Activated CD8-positive, alpha-beta memory T cell treated with anti-CD3 and anti-CD28 coated beads for 48 hours (primary cell): ENCODE measurements around the gene LUZP2.

Experiments
- DNase-seq, 3 experiments: peaks; one replicate each; pipeline ENCODE4 v3.0.0-alpha.2; 2020; ENCODE audit warnings: low read depth in 2 of 3, low spot score in 2 of 3

LUZP2 gene

GRCh38 chr11:24708616-24709015, 211.8 kb downstream of the LUZP2 start:
- DNase-seq, result no peak

GRCh38 chr11:24709928-24710565, 213.2 kb downstream of the LUZP2 start:
- DNase-seq, result no peak

- DNase-seq, result no peak
Measured at GRCh38 chr11:24714601-24715000, 217.7 kb downstream of the LUZP2 start.

- no peak for DNase-seq
Measured at GRCh38 chr11:24716403-24716802, 219.6 kb downstream of the LUZP2 start.

- no peak for DNase-seq
Measured at GRCh38 chr11:24723231-24723630, 226.4 kb downstream of the LUZP2 start.

- DNase-seq, result no peak
Measured at GRCh38 chr11:24731554-24731953, 234.7 kb downstream of the LUZP2 start.

- no peak for DNase-seq
Measured at GRCh38 chr11:24734742-24735237, 237.9 kb downstream of the LUZP2 start.

GRCh38 chr11:24738972-24739371, 242.1 kb downstream of the LUZP2 start:
- no peak for DNase-seq

- no peak for DNase-seq
Measured at GRCh38 chr11:24739637-24740036, 242.8 kb downstream of the LUZP2 start.

- no peak for DNase-seq
Measured at GRCh38 chr11:24747275-24748251, 250.7 kb downstream of the LUZP2 start.

GRCh38 chr11:24748261-24748660, 251.4 kb downstream of the LUZP2 start:
- DNase-seq, result no peak

- DNase-seq, result no peak
Measured at GRCh38 chr11:24754406-24754805, 257.6 kb downstream of the LUZP2 start.

GRCh38 chr11:24755260-24755839, 258.5 kb downstream of the LUZP2 start:
- DNase-seq, result no peak

- DNase-seq, result no peak
Measured at GRCh38 chr11:24759742-24760141, 262.9 kb downstream of the LUZP2 start.

GRCh38 chr11:24760681-24761080, 263.8 kb downstream of the LUZP2 start:
- no peak for DNase-seq

- DNase-seq, result no peak
Measured at GRCh38 chr11:24762076-24762475, 265.2 kb downstream of the LUZP2 start.

GRCh38 chr11:24767411-24767810, 270.6 kb downstream of the LUZP2 start:
- no peak for DNase-seq

- DNase-seq, result no peak
Measured at GRCh38 chr11:24773322-24773721, 276.5 kb downstream of the LUZP2 start.

GRCh38 chr11:24779791-24780190, 282.9 kb downstream of the LUZP2 start:
- no peak for DNase-seq

- DNase-seq, result no peak
Measured at GRCh38 chr11:24781288-24781687, 284.4 kb downstream of the LUZP2 start.

- no peak for DNase-seq
Measured at GRCh38 chr11:24793479-24793878, 296.6 kb downstream of the LUZP2 start.

- no peak for DNase-seq
Measured at GRCh38 chr11:24794064-24794463, 297.2 kb downstream of the LUZP2 start.
